Vagina (tissue), 2 donors: ENCODE data around the gene TULP1.

Source experiments
- CTCF ChIP-seq, 3 experiments: fragments of 450-650 bp in 2 of 3; fragments of 200-600 bp in 1 of 3; sonication (generic) in 1 of 3; IDR thresholded peaks; one replicate each; pipeline ENCODE4 v1.5.1; 2017 to 2019; ENCODE audit warnings: antibody characterized with exemption in 3 of 3, mild to moderate bottlenecking in 2 of 3, moderate library complexity in 2 of 3
- POLR2AphosphoS5 ChIP-seq, 2 donors: sonication (generic); formaldehyde crosslinking; IDR thresholded peaks; one replicate each; pipeline ENCODE4 v1.9.0; 2017; ENCODE audit warnings: antibody characterized with exemption in 2 of 2, mild to moderate bottlenecking in 2 of 2, low read depth in 1 of 2; ENCODE audit not compliant: insufficient read depth in 1 of 2

GRCh38 chr6:35498422-35499067, 14.2 kb downstream of the TULP1 start:
- TF ChIP-seq CTCF (IDR thresholded peaks at IDR 0.05) (no peak), POLR2AphosphoS5 (IDR thresholded peaks at IDR 0.05; ENCODE audit: insufficient read depth in 1 of 2, low read depth in 1 of 2) (no peak)
